ENCODE results near the gene MXRA7. TPM values are rescaled to one million over a fixed set of nuclear protein-coding genes. Genes with fewer than 3 reads are reported as not detected.
"Not testable (repeated sequence)": the region's sequence is repeated elsewhere in the genome, so short reads cannot be mapped to it uniquely, and the experiment has no call there.

Gene MXRA7
- total RNA-seq, 4 donors from 2014 or later, result 24.3 to 43.0 (median 30.6) TPM

DNA sequence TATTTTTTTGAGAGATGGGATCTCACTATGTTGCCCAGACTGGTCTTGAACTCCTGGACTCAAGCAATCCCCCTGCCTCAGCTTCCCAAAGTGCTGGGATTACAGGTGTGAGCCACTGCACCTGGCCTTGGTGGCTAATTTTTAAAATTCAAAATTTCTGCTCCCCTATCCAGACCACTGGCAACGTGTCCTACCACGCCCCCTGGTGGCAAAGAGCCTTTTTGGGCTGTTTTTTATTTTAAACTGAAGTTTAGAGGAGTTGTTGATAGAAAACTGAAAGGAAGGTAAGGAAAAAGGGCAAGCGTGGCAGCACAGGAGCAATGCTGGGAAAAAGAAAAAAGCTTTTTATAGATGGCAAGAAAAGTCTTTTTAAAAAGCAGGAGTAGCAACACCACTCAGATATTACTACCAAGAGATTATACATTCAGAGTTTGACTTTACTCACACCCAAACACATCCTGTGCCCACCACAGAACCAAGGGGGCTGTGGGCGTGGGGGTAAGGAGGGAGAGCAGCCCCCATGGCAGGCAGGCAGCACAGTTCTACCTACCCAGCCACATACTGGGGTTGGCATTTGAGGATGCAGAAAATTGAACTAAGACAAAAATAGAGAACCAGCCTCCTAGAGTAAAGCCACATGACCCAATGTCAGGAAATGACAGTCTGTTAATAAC lies 4.2 kb upstream of the MXRA7 start:
- H3K4me3 ChIP-seq, result no peak overlapping the region
- peaks cover 30 to 33% of the 10 kb centered on the region in 2 donors for H3K4me1 ChIP-seq
- in situ Hi-C loops (cut with MboI; ENCODE audit: low sequenced_read_pairs in 4 of 4), result loop anchor here in 1 of 4 donors (25.0 kb wide), 1 partner anchor 153 kb away; a partner anchor contains a TSS

DNA sequence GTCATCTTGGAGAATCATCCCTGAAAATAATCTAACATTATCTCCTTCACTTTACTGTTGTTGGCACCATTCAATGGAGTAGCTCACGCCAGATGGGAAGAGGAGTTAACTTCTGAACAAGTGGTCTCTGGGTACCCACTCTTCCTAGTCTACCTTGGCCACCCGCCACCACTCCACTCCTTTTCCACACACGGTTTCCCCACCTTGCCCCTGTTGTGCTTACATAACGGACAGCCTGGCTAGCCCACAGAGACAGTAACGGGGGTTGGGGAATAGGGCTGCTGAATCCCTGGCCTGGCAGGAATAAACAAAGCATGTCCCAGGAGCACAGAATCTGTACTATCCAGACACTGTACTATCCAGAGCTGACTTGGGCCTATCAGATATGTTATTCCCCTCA lies 3.6 kb upstream of the MXRA7 start:
- intact Hi-C loops (cut with DNase I; ENCODE audit: low total_unique reads), result no loop called here
- Histone ChIP-seq H3K4me1 (peaks cover 35 to 37% of the 10 kb centered on the region in 2 donors), H3K36me3 (peaks cover 5 to 52% of the 10 kb centered on the region in 2 donors), H3K9me3 (no peaks in the 10 kb centered on the region), H3K27ac (peak overlapping the region in 3 of 4 donors; percentile 3 to 84 (median 41)), H3K27me3 (no peaks in the 10 kb centered on the region), H3K4me3 (no peak overlapping the region)
- TF ChIP-seq, protein P1, sequence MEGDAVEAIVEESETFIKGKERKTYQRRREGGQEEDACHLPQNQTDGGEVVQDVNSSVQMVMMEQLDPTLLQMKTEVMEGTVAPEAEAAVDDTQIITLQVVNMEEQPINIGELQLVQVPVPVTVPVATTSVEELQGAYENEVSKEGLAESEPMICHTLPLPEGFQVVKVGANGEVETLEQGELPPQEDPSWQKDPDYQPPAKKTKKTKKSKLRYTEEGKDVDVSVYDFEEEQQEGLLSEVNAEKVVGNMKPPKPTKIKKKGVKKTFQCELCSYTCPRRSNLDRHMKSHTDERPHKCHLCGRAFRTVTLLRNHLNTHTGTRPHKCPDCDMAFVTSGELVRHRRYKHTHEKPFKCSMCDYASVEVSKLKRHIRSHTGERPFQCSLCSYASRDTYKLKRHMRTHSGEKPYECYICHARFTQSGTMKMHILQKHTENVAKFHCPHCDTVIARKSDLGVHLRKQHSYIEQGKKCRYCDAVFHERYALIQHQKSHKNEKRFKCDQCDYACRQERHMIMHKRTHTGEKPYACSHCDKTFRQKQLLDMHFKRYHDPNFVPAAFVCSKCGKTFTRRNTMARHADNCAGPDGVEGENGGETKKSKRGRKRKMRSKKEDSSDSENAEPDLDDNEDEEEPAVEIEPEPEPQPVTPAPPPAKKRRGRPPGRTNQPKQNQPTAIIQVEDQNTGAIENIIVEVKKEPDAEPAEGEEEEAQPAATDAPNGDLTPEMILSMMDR (IDR thresholded peaks at IDR 0.05 in 4 of 5, conservative IDR thresholded peaks at IDR 0.05 in 1 of 5), result no peak
- TF ChIP-seq POLR2A (IDR thresholded peaks at IDR 0.05), result no peak
- ATAC-seq (no peak), DNase-seq (no peak)
- in situ Hi-C loops (cut with MboI; ENCODE audit: low sequenced_read_pairs in 4 of 4), result loop anchor here in 1 of 4 donors (25.0 kb wide), 1 partner anchor 152 kb away; a partner anchor contains a TSS

More for the DNA sequence above, 4.2 kb upstream of the MXRA7 start:
- TF ChIP-seq POLR2A (IDR thresholded peaks at IDR 0.05), result no peak
- TF ChIP-seq, protein P1 (IDR thresholded peaks at IDR 0.05 in 4 of 5, conservative IDR thresholded peaks at IDR 0.05 in 1 of 5), result peak; percentile 57 to 84 (median 81)
- Histone ChIP-seq H3K9me3 (no peaks in the 10 kb centered on the region), H3K36me3 (peaks cover 5 to 58% of the 10 kb centered on the region in 2 donors), H3K27me3 (no peaks in the 10 kb centered on the region), H3K27ac (peak overlapping the region; percentile 66 to 84 (median 73))
- DNase-seq, result peak; percentile 19 to 37
- no peak for ATAC-seq
- intact Hi-C loops (cut with DNase I; ENCODE audit: low total_unique reads), result loop anchor here (1.0 kb wide), 1 partner anchor 27 kb away; no protein-coding TSS in a partner anchor

DNA sequence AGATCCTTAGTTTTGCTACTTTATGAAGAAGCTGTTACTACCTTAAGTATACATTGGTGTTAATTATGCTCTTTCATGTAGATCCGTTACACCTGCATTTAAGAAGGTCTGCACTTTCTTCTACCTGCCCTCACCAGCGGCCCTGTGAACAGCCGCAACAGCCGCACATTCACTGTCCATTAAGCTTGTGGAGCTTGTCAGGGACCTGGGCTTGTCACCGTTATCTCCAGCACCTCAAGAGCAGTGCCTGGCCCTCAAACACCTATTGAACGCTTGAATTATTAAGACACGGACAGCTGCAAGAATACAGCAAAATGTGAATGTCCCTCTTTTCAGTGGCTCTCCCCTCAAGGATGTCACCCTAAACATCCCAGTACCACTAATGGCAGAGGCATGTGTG lies 3.0 kb upstream of the MXRA7 start:
- ATAC-seq, result no peak
- Histone ChIP-seq H3K4me3 (no peak overlapping the region), H3K4me1 (peaks cover 41 to 42% of the 10 kb centered on the region in 2 donors), H3K9me3 (no peaks in the 10 kb centered on the region), H3K36me3 (peaks cover 5 to 47% of the 10 kb centered on the region in 2 donors), H3K27me3 (no peaks in the 10 kb centered on the region), H3K27ac (no peak overlapping the region)
- intact Hi-C loops (cut with DNase I; ENCODE audit: low total_unique reads), result no loop called here
- no peak for DNase-seq
- in situ Hi-C loops (cut with MboI; ENCODE audit: low sequenced_read_pairs in 4 of 4), result loop anchor here in 1 of 4 donors (25.0 kb wide), 1 partner anchor 151 kb away; a partner anchor contains a TSS
- TF ChIP-seq, protein P1 (IDR thresholded peaks at IDR 0.05 in 4 of 5, conservative IDR thresholded peaks at IDR 0.05 in 1 of 5), result no peak
- TF ChIP-seq POLR2A (IDR thresholded peaks at IDR 0.05), result no peak

DNA sequence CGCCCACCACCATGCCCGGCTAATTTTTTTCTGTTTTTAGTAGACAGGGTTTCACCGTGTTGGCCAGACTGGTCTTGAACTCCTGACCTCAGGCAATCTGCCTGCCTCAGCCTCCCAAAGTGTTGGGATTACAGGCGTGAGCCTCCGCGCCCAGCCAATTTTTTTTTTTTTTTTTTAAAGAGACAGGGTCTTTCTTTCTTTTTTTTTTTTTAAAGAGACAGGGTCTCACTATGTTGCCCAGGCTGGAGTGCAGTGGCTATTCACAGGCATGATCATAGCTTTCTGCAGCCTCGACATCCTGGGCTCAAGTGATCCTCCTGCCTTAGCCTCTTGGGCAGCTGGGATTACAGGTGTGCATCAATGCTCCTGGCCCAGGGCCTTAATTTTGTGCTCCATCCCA lies 1.6 kb upstream of the MXRA7 start:
- ATAC-seq; H3K27me3 ChIP-seq; intact Hi-C loops (cut with DNase I; ENCODE audit: low total_unique reads); DNase-seq; H3K4me3 ChIP-seq; H3K9me3 ChIP-seq: not testable (repeated sequence)
- peaks cover 4 to 32% of the 10 kb centered on the region in 2 donors for H3K36me3 ChIP-seq
- in situ Hi-C loops (cut with MboI; ENCODE audit: low sequenced_read_pairs in 4 of 4), result loop anchor here in 1 of 4 donors (25.0 kb wide), 1 partner anchor 150 kb away; a partner anchor contains a TSS
- peak overlapping the region in 2 of 4 donors; percentile 86 to 88 for H3K27ac ChIP-seq
- H3K4me1 ChIP-seq, result peaks cover 54 to 57% of the 10 kb centered on the region in 2 donors

DNA sequence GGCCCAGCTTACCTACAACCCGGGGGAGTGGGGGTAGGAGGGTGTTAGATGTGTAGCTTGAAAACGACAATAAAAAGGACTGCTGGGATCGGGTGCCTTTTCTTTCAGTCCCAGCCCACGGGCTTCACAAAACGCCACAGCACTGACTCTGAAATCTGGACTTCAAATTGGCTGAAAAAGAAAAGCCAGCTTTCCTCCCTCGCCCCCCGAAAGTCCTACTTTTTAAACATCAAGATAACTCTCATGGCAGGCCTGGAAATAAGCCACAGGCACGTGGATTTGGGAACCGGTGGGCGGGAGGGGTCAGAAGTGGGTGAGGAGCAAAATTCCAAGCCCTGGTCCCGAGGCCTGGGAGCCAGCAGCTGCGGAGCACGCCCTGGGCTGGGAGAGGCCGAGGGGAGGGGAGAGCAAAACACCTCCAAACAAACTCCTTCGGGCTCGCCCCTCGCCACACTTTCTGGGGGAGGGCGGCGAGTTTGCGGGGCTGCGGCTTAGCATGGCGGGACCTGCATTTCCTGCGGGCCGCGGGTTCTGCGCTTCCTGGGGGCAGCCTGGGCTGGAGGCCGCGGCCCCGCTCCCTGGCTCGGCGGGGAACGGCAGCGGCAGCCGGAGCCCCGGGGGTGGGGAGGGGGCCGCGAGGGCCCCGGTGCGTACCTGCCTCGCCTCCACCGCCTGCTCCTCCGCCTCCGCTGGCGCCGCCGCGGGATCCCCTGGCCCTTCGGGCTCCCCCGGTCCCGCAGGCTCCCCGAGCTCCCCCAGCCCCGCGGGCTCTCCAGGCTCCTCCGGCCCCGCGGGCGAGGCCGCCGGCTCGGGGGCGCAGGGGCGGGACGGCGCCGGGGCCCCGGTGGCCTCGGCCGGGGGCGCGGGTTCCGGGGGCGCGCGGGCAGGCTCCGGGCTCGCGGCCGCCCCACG lies 558 bp downstream of the MXRA7 start:
- peaks cover 0 to 12% of the 10 kb centered on the region in 2 donors for H3K36me3 ChIP-seq
- H3K27ac ChIP-seq, result peak overlapping the region; percentile 79 to 95 (median 87)
- intact Hi-C loops (cut with DNase I; ENCODE audit: low total_unique reads); H3K27me3 ChIP-seq; DNase-seq; H3K9me3 ChIP-seq: not testable (repeated sequence)
- ATAC-seq, result peak; percentile 31 to 47
- H3K4me1 ChIP-seq, result peaks cover 42 to 47% of the 10 kb centered on the region in 2 donors
- in situ Hi-C loops (cut with MboI; ENCODE audit: low sequenced_read_pairs in 4 of 4), result loop anchor here in 1 of 4 donors (25.0 kb wide), 1 partner anchor 148 kb away; a partner anchor contains a TSS
- peak overlapping the region; percentile 57 to 72 (median 69) for H3K4me3 ChIP-seq

Data from gastrocnemius medialis (tissue), 4 donors.